ENCODE data around the gene SLC12A7.

SLC12A7 gene

DNA sequence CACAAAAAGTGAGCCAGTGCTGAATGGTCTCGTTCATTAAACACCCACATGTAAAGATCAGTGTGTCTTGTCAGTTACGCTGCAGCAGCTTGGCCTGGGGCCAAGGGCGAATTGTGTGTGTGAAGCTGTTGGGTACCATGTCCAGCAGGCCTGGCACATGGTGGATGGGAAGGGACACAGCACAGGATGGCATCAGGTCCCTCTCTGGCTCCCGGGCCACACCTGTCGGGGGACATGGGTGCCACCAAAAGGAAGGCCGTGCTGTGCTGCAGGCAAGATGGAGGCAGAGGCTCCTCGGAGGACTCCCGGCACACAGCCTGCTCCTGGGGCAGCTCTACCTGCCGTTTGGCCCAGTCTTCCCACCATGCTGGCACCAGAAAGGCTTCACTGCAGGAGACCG, 71.3 kb downstream of the SLC12A7 start:
- H3K4me3 ChIP-seq (replicated peaks; ENCODE audit: low read depth, low read length): no peak overlapping the region
- TF ChIP-seq, protein P1, sequence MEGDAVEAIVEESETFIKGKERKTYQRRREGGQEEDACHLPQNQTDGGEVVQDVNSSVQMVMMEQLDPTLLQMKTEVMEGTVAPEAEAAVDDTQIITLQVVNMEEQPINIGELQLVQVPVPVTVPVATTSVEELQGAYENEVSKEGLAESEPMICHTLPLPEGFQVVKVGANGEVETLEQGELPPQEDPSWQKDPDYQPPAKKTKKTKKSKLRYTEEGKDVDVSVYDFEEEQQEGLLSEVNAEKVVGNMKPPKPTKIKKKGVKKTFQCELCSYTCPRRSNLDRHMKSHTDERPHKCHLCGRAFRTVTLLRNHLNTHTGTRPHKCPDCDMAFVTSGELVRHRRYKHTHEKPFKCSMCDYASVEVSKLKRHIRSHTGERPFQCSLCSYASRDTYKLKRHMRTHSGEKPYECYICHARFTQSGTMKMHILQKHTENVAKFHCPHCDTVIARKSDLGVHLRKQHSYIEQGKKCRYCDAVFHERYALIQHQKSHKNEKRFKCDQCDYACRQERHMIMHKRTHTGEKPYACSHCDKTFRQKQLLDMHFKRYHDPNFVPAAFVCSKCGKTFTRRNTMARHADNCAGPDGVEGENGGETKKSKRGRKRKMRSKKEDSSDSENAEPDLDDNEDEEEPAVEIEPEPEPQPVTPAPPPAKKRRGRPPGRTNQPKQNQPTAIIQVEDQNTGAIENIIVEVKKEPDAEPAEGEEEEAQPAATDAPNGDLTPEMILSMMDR (IDR thresholded peaks at IDR 0.05; ENCODE audit: low read length, missing control alignments): no peak

DNA sequence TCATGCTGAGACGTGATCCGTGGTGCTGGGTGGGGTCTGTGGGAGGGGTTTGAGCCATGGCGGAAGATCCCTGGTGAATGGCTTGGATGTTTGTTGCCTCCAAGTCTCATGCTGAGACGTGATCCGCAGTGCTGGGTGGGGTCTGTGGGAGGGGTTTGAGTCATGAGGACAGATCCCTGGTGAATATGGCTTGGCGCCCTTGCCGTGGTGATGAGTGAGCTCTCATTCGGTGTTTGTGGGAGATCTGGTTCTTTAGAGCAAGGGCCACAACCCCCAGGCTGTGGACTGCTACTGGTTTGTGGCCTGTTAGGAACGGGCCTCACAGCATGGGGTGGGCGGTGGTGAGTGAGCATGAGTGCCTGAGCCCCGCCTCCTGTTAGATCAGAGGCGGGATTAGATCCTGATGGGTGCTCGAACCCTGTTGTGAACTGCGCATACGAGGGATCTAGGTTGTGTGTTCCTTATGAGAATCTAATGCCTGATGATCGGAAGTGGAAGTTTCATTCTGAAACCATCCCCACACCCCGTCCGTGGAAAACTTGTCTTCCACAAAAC, 72.1 kb downstream of the SLC12A7 start:
- TF ChIP-seq, protein P1 (IDR thresholded peaks at IDR 0.05; ENCODE audit: low read length, missing control alignments): no peak
- DNase-seq (ENCODE audit: low read depth): no peak
- no peak overlapping the region for H3K4me3 ChIP-seq (replicated peaks; ENCODE audit: low read depth, low read length)

More for the DNA sequence above, 71.3 kb downstream of the SLC12A7 start:
- no peak for DNase-seq (ENCODE audit: low read depth)

GRCh38 chr5:1039210-1039548, 72.7 kb downstream of the SLC12A7 start:
- DNase-seq (ENCODE audit: low read depth): no peak
- H3K4me3 ChIP-seq (replicated peaks; ENCODE audit: low read depth, low read length): no peak overlapping the region
- TF ChIP-seq, protein P1 (IDR thresholded peaks at IDR 0.05; ENCODE audit: low read length, missing control alignments): no peak

- TF ChIP-seq, protein P1 (IDR thresholded peaks at IDR 0.05; ENCODE audit: low read length, missing control alignments): no peak
- no peak for DNase-seq (ENCODE audit: low read depth)
- no peak overlapping the region for H3K4me3 ChIP-seq (replicated peaks; ENCODE audit: low read depth, low read length)
Observed at GRCh38 chr5:1038417-1039209, 73.2 kb downstream of the SLC12A7 start.

DNA sequence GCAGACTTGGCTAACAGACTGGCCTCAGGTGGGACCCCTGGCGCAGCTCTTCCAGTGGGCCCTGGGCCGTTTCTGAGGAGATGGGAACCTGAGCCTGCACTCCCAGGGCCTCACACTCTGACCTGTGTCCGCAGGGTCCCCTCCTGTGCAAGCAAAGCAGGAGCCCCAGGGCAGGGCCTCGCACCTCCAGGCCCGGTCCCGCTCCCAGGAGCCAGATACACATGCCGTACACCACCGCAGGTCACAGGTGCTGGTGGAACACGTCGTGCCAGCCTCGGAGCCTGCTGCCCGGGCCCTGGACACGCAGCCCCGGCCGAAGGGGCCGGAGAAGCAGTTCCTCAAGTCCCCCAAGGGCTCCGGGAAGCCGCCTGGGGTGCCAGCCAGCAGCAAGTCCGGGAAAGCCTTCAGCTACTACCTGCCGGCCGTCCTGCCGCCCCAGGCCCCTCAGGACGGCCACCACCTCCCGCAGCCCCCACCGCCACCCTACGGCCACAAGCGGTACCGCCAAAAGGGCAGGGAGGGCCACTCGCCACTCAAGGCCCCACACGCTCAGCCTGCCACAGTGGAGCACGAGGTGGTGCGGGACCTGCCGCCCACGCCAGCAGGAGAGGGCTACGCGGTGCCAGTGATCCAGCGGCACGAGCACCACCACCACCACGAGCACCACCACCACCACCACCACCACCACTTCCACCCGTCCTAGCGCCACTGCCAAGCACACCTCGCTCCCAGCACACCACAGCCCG, 74.0 kb downstream of the SLC12A7 start:
- TF ChIP-seq, protein P1 (IDR thresholded peaks at IDR 0.05; ENCODE audit: low read length, missing control alignments): no peak

DNA sequence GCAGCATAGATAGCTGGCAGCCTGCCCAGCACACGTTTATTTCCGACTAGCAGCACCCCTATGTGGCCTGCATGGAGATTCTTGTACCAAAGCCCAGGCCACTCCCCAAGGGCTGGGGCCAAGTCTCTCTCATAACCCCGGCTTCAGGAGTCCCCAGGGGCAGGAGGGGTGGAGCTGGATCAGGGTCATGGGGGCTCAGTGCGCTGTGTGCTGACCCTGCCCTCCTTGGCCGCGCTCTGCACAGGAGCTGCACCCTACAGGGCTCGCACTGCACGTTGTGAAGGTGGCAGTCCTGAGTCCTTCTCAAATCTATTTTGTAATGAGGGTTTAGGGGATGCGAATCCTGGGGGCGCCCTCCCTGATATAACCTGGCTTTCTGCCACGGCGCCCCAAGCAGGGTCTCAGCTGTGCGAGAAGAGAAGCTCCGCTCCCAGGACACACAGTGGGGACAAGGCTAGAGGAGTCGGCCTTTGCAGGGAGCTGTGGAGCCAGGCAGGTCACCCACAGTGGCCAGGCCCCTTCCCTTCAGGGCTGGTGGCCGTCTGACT, 74.7 kb downstream of the SLC12A7 start:
- DNase-seq (ENCODE audit: low read depth): no peak
- H3K4me3 ChIP-seq (replicated peaks; ENCODE audit: low read depth, low read length): no peak overlapping the region
- TF ChIP-seq, protein P1 (IDR thresholded peaks at IDR 0.05; ENCODE audit: low read length, missing control alignments): no peak

More for the DNA sequence above, 74.0 kb downstream of the SLC12A7 start:
- H3K4me3 ChIP-seq (replicated peaks; ENCODE audit: low read depth, low read length): no peak overlapping the region
- no peak for DNase-seq (ENCODE audit: low read depth)
